Body of pancreas (tissue), 4 donors: Measurements from ENCODE around the gene FKRP.

Experiments used
- CTCF ChIP-seq, 7 experiments: fragments of 450-650 bp in 4 of 7; fragments of 200-600 bp in 3 of 7; sonication (generic) in 3 of 7; IDR thresholded peaks; one replicate each; pipeline ENCODE4 v1.5.1; 2016 to 2019; ENCODE audit warnings: antibody characterized with exemption in 7 of 7
- POLR2A ChIP-seq, 3 donors: fragments of 450-650 bp; IDR thresholded peaks; one replicate each; pipeline ENCODE4 v1.6.1; 2016; ENCODE audit warnings: antibody characterized with exemption in 3 of 3, mild to moderate bottlenecking in 2 of 3

- TF ChIP-seq CTCF (IDR thresholded peaks at IDR 0.05) (no peak), POLR2A (IDR thresholded peaks at IDR 0.05) (no peak)
Observed at GRCh38 chr19:46698395-46699321, 47.2 kb upstream of the FKRP start.
